HG03460 (cell line): ENCODE measurements around the gene FLII.
"Not testable (repeated sequence)": the region's sequence is repeated elsewhere in the genome, so short reads cannot be mapped to it uniquely, and the experiment has no call there.

Source experiments
- ATAC-seq: cut with Tn5 transposase; IDR thresholded peaks from one replicate; pipeline ENCODE4 v1.9.1; 2021; ENCODE audit not compliant: unreplicated experiment

FLII gene

DNA sequence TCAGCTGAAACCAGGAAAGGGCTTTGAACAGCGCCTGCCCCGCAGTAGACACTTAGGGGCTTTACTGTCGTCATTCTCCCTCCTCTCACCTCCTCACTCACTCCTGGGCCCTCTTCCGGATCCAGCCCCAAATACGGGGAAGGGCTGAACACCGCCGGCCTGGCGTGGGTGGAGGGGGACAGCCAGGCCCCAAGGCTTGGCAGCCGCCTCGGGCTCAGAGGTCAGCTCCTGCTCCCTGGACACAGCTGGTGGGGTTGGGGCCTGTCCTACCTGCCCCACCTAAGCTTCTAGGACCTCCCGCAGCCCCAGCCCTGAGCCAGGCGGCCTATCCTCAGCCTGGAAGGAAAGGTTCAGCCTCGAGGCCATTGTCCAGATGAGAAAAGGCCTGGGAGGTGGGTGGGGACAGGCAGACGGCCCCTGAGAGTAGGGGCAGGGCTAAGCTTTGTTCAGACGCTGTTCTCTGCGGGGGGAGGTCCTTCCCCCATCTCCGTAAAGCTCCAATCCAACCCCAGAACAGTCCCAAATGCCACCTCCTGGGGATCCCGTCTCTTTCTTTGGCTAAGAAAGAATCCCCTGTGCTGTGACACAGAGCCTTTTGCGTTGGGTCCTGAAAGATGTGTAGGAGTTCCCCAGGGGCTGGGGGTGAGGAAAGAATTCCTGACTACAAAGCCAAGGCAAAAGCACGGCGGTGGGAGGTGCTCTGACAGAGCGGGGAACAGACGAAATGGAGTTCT, 34.0 kb downstream of the FLII start:
- ATAC-seq = no peak

GRCh38 chr17:18224053-18224386, 34.5 kb downstream of the FLII start:
- no peak for ATAC-seq

- no peak for ATAC-seq
These were observed 39.7 kb downstream of the FLII start for GRCh38 chr17:18218756-18219415.

- no peak for ATAC-seq
These were observed 41.0 kb downstream of the FLII start for GRCh38 chr17:18217412-18218015.

- not testable (repeated sequence) for ATAC-seq
These were observed 41.6 kb downstream of the FLII start for GRCh38 chr17:18216906-18217305.

DNA sequence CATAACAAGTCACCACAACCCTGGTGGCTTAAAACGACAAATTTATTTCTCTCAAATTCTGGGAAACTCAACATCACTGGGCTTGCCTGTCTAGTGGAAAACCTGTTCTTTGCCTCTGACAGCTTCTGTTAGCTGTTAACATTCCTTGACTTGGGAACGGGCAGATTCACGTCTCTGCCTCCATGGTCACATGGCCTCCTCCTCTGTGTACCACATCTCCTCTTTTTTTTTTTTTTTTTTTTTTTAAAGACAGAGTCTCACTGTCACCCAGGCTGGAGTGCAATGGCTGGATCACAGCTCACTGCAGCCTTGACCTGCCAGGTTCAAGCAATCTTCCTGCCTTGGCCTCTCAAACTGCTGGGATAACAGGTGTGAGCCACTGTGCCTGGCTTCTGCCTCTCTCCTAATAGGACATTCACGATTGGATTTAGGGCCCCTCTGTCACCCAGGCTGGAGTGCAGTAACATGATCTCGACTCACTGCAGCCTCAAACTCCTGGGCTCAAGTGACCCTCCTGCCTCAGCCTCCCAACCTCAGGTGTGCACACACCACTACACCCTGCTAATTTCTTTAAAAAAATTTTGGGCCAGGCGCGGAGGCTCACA, 44.8 kb downstream of the FLII start:
- no peak for ATAC-seq

DNA sequence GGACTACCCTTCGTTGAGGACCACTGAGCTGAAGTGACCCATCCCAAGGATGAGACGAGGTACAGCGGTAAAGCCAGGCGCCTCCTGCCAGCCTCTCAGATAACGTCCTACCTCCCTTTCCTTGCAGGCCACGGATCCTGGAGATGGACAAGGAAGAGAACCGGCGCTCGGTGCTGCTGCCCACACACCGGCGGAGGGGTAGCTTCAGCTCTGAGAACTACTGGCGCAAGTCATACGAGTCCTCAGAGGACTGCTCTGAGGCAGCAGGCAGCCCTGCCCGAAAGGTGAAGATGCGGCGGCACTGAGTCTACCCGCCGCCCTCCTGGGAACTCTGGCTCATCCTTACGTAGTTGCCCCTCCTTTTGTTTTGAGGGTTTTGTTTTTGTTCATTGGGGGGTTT, 50.4 kb downstream of the FLII start:
- ATAC-seq = no peak

DNA sequence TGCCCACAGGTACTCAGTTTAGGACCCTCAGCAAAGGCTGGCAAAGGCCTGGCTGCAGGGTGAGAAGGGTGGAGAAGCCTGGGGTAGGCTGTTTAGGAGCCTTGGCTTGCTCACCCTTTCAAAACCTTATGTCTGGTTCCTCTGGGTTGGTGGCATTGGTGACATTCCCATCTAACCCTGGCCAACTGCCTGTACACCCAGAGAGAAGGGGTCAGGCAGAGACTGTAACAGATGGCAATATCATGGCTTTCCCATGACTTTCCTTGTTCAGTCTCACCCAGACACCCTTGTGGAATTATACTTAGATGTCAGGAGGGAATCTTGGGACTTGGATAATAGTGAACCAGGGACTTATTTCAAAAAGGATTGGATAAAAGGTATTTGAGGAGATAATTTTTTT, 51.6 kb downstream of the FLII start:
- no peak for ATAC-seq

- no peak for ATAC-seq
These were observed 52.7 kb downstream of the FLII start for GRCh38 chr17:18205861-18206260.

GRCh38 chr17:18203308-18203707, 55.2 kb downstream of the FLII start:
- ATAC-seq = no peak

- no peak for ATAC-seq
These were observed 57.4 kb downstream of the FLII start for GRCh38 chr17:18201108-18201507.

GRCh38 chr17:18198530-18198929, 60.0 kb downstream of the FLII start:
- no peak for ATAC-seq

GRCh38 chr17:18197535-18198194, 60.9 kb downstream of the FLII start:
- ATAC-seq = no peak

DNA sequence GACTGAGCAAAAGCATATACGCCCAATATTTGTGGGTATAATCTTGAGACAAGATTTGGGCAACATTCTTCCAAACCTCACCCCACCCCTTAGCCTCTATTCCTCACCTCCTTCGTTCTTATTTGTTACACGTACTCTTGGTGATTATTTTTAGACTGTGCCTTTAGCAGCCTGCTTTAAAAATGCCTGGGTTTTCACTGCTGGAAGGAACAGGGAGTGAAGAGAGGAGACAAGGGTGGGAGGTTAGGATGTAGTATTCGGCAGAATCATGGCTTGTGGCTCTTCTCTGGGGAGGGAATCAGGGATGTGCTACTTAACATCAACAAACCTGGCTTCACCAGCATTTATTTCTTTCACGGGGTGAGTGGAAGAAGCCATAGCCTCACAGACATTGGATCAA, 63.3 kb downstream of the FLII start:
- no peak for ATAC-seq
